OCI-LY3 (cell line): Measurements from ENCODE around the gene ME3.

Experiments used
- EZH2phosphoT487 ChIP-seq: fragments of 200-600 bp; shearing (Covaris generic); IDR thresholded peaks from 2 replicates; pipeline ENCODE4 v1.6.1; 2018; ENCODE audit warnings: antibody characterized with exemption, mixed run types, low read depth
- TF ChIP-seq, protein P1 (sequence below): fragments of 200-600, 300-600 bp; sonication (generic); IDR thresholded peaks from 2 replicates; pipeline ENCODE4 v1.5.1; 2014; ENCODE audit warnings: antibody characterized with exemption, low read length, low read depth

DNA sequence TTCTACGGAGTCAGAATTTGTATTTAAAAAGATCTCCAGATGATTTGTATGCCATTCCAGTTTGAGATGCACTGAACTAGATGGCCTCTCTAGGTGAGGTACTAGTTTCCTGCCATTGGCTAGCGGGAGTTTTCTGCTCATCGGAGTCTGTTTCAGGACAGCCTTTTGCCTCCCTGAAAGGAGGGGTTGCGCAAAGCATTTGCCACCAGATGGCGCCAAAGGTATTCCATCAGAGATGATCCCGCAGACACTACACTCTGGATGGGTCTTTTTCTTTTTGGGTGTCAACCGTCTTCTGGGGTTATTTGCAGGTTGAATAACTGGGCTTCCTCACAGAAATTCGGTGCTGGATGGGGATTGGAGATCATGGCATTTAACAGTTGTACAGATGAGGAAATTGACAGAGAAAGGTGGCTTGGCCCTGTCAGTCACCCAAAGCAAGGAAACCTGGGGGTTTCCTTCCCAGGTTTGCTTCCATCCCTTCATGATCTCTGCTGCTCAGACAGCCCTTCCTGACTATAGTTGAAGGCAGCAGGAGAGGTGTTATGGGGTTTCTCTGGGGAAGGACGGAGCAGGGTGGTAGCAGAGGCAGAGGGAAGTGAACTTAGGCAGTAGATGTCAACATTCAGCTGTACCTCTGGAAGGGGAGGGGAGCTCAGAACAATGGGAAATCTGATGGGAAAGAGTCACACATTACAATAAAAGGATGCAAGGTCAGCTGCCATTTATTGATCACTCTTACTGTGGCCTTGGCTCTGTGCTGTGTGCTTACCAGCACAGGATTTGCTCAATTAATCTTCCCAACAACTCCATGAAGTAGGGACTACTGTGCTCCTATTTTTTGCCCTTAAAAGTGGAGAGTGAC is 216.1 kb downstream of the ME3 start:
- TF ChIP-seq, protein P1, sequence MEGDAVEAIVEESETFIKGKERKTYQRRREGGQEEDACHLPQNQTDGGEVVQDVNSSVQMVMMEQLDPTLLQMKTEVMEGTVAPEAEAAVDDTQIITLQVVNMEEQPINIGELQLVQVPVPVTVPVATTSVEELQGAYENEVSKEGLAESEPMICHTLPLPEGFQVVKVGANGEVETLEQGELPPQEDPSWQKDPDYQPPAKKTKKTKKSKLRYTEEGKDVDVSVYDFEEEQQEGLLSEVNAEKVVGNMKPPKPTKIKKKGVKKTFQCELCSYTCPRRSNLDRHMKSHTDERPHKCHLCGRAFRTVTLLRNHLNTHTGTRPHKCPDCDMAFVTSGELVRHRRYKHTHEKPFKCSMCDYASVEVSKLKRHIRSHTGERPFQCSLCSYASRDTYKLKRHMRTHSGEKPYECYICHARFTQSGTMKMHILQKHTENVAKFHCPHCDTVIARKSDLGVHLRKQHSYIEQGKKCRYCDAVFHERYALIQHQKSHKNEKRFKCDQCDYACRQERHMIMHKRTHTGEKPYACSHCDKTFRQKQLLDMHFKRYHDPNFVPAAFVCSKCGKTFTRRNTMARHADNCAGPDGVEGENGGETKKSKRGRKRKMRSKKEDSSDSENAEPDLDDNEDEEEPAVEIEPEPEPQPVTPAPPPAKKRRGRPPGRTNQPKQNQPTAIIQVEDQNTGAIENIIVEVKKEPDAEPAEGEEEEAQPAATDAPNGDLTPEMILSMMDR, result peak; percentile 98
- TF ChIP-seq EZH2phosphoT487, result no peak
